Transverse colon (tissue), 4 donors: ENCODE data around the gene FAM107A.

Source experiments
- EP300 ChIP-seq: sonication (generic); formaldehyde crosslinking; IDR thresholded peaks from one replicate; pipeline ENCODE4 v1.6.1; 2017; ENCODE audit warnings: antibody characterized with exemption, low read depth
- POLR2A ChIP-seq: fragments of 450-650 bp; IDR thresholded peaks from one replicate; pipeline ENCODE4 v1.6.1; 2016; ENCODE audit warnings: antibody characterized with exemption, mild to moderate bottlenecking, moderate library complexity
- POLR2AphosphoS5 ChIP-seq, 3 donors: sonication (generic); formaldehyde crosslinking; IDR thresholded peaks; one replicate each; pipeline ENCODE4 v1.6.1; 2016; ENCODE audit warnings: antibody characterized with exemption in 3 of 3
- TF ChIP-seq, protein P1 (sequence below), 5 experiments: fragments of 200-600 bp in 3 of 5; fragments of 450-650 bp in 2 of 5; sonication (generic) in 3 of 5; IDR thresholded peaks; 1 replicate in 2 of 5; 2 replicates in 3 of 5; pipeline ENCODE4 v1.5.1; 2016 to 2017; ENCODE audit warnings: antibody characterized with exemption in 5 of 5, inconsistent platforms in 3 of 5, mild to moderate bottlenecking in 2 of 5, moderate library complexity in 1 of 5

DNA sequence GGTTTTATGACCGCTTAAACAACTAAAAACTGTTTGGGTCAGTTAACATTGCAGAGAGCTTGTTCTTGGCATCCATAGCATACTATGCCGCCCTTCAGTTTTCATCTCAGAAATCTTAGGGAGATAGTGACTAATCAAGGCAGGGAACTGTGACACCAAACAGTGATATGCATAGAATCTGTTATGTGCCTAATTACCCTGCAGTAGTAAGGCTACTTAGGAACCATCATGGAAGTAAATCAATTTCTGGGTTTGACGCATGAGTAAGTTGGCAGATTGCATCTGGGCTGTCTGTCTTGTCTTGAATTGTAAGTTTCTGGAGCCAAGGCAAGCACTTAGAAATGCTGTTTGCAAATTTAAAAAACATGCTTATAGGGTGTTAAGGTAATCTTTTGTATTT is 62.8 kb downstream of the FAM107A start:
- TF ChIP-seq POLR2A (no peak), EP300 (no peak), POLR2AphosphoS5 (IDR thresholded peaks at IDR 0.05) (no peak)
- TF ChIP-seq, protein P1, sequence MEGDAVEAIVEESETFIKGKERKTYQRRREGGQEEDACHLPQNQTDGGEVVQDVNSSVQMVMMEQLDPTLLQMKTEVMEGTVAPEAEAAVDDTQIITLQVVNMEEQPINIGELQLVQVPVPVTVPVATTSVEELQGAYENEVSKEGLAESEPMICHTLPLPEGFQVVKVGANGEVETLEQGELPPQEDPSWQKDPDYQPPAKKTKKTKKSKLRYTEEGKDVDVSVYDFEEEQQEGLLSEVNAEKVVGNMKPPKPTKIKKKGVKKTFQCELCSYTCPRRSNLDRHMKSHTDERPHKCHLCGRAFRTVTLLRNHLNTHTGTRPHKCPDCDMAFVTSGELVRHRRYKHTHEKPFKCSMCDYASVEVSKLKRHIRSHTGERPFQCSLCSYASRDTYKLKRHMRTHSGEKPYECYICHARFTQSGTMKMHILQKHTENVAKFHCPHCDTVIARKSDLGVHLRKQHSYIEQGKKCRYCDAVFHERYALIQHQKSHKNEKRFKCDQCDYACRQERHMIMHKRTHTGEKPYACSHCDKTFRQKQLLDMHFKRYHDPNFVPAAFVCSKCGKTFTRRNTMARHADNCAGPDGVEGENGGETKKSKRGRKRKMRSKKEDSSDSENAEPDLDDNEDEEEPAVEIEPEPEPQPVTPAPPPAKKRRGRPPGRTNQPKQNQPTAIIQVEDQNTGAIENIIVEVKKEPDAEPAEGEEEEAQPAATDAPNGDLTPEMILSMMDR (IDR thresholded peaks at IDR 0.05): no peak
